ENCODE data around the gene UBE2K.
"Not testable (repeated sequence)": the region's sequence is repeated elsewhere in the genome, so short reads cannot be mapped to it uniquely, and the experiment has no call there.

The UBE2K gene, protein sequence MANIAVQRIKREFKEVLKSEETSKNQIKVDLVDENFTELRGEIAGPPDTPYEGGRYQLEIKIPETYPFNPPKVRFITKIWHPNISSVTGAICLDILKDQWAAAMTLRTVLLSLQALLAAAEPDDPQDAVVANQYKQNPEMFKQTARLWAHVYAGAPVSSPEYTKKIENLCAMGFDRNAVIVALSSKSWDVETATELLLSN

DNA sequence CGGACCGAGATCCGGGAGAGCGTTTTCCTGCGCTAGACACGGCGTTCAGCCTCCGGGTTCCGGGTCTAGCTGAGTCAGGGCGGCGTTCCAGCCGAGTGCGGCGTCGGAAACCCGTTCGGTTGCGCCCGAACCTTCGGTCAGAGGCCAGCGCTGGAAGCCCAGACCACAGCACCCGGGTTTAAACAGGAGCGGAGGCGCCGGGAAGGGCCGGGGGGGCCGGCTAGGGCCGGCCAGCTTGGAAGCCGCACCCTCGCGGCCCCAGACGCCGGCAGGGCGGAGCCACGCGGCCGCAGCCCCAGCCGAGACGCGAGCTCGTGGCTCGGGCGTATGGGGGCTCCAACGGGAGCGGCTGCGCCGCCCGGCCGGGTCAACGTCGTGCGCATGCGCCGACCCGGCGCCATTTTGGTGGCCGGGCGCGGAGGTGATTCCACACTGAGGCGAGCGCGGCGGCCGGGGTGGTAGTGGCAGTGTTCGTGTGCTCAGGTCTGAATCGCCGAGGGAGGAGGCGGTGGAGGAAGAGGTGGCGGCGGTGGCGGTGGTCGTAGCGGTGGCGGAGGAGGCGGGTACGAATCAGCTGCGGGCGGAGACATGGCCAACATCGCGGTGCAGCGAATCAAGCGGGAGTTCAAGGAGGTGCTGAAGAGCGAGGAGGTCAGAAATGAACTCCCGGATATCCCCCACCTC lies at the start of gene UBE2K:
Gene UBE2K, plus strand, starts transcription at position 397 of the 684 bp plus-strand sequence. Its CDS starts 192 bp downstream, at position 589.
- peak; percentile 98 for DNase-seq (ENCODE audit: low spot score)

DNA sequence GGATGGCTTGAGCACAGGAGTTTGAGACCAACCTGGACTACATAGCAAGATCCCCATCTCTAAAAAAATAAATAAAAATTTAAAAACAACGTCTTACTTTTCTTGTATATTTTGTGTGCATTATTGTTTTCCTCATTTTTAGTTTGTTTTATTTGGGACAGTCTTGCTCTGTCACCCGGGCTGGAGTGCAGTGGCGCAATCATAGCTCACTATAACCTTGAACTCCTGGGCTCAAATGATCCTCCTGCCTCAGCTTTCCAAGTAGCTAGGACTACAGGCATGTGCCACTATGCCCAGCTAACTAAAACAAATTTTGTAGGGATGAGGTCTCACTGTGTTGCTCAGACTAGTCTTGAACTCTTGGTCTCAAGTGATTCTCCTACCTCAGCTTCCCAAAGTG lies 49.7 kb upstream of the UBE2K start:
- DNase-seq (ENCODE audit: low spot score): no peak

DNA sequence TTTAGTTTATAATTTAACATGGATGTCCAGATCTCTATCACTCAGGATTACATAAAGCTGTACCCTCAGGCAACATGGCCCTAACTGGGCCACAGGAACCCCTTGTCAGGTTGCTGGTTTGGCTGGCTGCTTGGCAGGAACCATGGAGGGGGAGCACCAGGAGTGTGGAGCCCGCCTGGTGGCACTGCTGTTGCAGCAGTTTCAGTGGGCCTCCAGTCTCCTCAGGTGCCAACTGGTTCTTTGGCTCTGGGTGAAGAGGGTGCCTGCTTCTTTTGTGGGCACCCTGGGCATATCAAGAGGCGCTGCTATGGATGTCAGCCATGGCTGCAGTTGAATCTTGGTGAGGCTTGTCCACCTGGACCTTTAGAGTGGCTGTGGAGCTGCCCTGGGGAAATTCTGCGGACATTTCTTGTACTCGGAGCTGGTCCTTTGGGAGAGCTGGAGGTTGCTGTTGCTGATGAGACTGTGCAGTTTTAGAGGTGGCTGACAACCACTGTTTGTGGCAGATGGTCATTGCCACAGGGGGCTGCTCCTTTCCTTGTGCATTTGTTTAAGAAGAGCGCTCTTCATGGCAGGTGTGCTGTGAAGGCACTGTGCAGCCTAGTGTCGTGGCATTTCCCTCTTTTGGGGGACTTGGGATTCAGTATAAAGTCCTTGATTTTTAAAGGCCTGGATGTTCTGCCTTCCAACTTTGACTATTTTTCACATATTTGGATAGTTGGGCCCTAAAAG lies 48.9 kb upstream of the UBE2K start:
- no peak for DNase-seq (ENCODE audit: low spot score)

DNA sequence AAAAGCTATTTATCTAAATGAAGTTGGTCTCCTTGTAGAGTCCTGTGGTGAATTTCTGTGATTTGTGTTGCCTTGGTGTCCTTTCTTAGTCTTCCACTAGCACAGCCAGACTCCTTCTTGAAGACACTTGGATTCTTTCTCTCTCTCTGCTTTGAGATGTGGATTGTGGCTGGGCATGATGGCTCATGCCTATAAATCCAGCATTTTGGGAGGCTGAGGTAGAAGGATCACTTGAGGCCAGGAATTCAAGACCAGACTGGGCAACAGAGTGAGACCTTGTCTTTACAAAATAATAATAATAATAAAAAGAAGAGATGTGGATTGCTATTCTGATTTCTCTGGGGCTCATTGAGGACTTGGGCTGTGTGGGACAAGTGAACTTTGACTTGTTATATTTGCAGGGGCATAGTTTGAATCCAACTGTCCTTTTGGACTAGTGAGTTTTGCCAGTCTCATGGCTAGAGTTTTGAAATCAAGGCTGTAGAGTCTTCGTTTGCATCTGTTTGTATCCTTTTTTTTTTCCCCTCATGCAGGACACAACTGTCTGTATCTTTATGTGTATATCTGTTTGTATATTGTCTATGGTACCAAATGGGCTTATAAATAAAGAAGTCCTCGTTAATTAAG lies 48.2 kb upstream of the UBE2K start:
- DNase-seq (ENCODE audit: low spot score): no peak

GRCh38 chr4:39651586-39651985 lies 46.4 kb upstream of the UBE2K start:
- DNase-seq (ENCODE audit: low spot score): not testable (repeated sequence)

DNA sequence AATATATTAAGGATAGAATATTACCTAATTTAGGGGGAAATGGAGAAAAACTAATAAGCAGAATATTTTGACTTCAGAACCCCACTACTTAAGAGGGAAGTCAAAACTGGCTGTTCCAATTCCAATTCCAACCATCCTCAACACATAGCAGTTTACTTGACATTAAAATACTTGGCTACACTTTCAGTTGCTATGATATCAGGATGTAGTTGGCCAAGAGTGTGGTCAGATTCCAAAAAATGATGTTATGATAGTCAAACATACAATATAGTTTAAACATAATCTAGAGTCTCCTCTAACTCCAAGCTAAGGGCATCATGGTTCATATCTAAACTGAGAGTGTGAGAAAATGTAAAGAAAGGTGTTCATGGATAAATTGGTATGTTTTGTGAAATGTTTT lies 42.7 kb upstream of the UBE2K start:
- no peak for DNase-seq (ENCODE audit: low spot score)

DNA sequence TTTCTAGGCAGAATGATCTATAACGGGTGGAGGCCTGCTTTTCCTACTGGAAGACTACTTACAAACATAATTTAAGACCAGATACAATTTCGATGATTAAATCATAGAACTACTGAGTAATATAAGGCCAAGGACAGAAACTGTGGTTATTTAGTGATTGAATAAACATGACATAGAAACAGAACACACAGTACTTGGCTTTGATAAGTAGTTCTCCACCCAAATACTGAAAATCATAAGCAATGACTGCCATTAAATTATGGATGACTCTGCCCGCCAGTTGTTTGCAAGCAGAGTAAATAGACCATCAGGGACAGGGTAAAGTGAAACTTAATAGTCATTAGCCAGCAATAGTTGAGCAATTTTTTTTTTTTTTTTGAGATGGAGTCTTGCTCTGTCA lies 42.1 kb upstream of the UBE2K start:
- no peak for DNase-seq (ENCODE audit: low spot score)

DNA sequence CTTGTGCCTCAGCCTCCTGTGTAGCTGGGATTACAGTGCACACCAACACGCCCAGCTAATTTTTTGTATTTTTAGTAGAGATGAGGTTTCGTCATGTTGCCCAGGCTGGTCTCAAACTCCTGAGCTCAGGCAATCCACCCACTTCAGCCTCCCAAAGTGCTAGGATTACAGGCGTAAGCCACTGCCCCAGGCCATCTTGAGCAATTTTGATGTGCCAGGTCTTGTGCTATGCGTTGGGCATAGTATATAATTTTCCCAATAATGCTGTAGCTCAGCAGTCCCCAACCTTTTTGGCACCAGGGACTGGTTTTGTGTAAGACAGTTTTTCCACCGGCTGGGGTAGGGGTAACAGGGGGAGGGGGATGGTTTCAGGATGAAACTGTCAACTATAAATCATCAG lies 41.3 kb upstream of the UBE2K start:
- not testable (repeated sequence) for DNase-seq (ENCODE audit: low spot score)

GRCh38 chr4:39657465-39657864 lies 40.5 kb upstream of the UBE2K start:
- DNase-seq (ENCODE audit: low spot score): no peak

- DNase-seq (ENCODE audit: low spot score): no peak
Observed at GRCh38 chr4:39658756-39659155, 39.2 kb upstream of the UBE2K start.

DNA sequence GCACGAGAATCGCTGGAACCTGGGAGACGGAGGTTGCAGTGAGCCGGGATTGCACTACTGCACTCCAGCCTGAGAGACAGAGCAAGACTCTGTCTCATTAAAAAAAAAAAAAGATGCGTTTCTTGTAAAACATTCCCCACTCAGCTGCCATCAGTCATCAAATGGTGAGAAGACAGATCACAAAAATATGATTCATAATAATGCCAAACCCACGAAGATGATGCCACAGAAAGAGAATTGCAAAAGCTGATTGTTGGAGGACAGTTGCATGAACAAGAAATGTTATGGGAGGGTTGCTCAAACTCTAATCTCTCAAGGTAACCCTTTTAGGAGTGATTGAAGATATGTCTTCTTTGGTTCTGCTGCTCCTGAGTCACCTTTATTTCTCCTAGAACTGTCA lies 37.9 kb upstream of the UBE2K start:
- no peak for DNase-seq (ENCODE audit: low spot score)

DNA sequence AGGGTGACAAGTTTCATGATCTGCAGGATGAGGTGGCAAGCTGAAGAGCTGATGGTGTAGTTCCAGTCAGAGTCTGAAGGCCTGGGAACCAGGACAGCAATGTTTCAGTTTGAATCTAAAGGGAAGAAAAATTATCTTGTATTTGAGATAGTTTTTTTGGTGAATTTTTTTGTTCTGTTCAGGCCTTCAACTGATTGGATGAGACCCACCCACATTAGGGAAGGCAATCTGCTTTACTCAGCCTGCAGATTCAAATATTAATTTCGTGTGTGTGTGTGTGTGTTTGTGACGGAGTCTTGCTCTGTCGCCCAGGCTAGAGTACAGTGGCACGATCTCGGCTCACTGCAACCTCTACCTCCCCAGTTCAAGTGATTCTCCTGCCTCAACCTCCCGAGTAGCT lies 37.2 kb upstream of the UBE2K start:
- no peak for DNase-seq (ENCODE audit: low spot score)

DNA sequence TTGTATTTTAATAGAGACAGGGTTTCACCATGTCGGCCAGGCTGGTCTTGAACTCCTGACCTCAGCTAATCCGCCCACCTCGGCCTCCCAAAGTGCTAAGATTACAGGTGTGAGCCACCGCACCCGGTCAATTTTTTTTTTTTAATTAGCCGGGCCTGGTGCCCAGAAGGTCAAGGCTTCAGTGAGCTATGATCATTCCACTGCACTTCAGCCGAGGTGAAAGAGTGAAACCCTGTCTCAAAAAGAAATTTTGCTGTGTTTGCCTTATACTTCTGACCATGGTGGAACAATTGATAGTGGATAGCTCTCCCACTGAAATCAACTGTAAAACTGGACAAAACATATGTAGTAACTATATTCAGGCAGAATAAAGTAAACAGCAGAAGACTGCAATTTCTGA lies 35.3 kb upstream of the UBE2K start:
- no peak for DNase-seq (ENCODE audit: low spot score)

DNA sequence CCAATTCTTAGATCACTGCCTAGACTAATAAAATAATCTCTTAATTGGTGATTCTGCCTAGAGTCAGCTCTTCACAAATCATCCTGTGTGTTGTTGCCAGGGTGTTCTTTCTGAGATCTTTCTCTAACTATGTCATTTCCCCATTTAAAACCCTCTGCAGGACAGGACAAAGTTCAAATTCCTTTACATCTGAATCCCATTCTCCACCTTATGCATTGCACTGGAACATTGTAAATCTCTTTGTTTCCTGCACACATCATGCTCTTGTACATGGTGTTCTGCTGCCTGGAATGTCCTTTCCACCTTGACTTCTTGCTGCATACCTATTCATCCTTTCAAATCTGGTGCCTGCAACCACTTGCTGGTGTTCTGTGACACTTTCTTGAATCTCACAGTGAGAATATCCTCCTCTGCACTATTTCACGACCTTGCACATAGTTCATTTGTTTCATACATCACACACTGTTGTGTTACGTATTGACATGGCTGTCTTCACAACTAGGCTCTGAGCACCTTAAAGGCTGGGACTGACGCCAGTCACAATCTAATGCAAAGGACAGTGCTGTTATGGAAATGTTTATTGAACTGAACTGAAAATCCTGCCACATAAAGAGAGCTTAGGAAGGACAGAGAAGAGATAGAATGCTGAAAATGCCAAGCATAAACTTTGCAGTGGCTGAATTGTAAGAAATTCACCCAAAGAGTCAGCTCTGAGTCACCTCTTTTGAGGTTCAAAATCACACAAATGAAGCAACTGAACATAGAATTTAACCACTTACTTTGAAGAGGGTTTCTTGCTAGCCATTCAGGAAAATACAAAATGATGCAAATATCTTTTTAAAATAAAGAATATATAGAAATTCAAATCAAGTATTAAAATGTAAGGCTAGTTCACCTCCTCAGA lies 32.9 kb upstream of the UBE2K start:
- no peak for DNase-seq (ENCODE audit: low spot score)

DNA sequence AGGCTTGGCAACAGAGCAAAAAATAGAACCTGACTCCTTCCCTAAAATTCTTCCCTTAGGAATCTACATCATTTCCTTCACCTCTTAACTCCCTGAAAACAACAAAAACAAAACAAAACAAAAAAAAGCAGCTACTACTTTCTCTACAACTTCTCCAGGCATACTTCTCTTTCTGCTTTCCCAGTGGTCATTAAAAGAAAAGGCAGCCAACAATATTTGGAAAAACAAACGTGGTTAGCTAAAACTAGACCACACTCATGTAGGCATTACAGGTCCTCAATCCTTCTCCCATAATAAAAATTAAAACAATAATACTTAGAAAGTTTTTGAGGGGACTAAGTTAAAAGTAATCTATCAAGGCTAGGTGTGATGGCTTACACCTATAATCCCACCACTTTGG lies 30.2 kb upstream of the UBE2K start:
- no peak for DNase-seq (ENCODE audit: low spot score)

DNA sequence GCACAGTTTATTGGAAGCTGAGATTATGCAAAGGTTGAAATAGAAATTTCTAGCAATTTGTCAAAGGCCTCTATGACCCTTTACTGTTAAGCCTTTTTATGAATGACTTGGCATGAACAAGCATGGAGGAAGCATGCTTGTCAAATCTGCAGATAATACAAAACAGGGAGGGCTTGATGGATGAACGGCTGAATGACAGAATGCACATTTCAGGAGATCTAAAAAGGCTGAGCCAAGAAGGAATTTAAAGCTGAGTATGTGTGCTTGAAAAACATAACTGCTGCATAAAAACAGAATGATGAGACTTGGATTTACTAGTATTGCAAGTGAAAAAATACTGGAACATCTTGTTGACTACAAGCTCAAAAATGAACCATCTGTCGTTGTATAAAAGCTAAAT lies 29.0 kb upstream of the UBE2K start:
- DNase-seq (ENCODE audit: low spot score): no peak

DNA sequence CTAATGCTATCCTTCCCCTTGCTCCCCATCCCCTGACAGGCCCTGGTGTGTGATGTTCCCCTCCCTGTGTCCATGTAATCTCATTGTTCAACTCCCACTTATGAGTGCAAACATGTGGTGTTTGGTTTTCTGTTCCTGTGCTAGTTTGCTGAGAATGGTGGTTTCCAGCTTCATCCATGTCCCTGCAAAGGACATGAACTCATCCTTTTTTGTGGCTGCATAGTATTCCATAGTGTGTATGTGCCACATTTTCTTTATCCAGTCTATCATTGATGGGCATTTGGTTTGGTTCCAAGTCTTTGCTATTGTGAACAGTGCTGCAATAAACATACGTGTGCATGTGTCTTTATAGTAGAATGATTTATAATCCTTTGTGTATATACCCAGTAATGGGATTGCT lies 27.6 kb upstream of the UBE2K start:
- not testable (repeated sequence) for DNase-seq (ENCODE audit: low spot score)

DNA sequence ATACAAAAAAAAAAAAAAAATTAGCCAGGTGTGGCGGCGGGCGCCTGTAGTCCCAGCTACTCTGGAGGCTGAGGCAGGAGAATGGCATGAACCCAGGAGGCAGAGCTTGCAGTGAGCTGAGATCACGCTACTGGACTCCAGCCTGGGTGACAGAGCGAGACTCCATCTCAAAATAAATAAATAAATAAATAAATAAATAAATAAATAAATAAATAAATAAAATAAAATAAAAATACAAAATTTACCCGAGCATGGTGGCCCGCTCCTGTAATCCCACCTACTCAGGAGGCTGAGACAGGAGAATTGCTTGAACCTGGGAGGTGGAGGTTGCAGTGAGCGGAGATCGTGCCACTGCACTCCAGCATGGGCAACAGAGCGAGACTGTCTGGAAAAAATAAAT lies 22.3 kb upstream of the UBE2K start:
- DNase-seq (ENCODE audit: low spot score): not testable (repeated sequence)

DNA sequence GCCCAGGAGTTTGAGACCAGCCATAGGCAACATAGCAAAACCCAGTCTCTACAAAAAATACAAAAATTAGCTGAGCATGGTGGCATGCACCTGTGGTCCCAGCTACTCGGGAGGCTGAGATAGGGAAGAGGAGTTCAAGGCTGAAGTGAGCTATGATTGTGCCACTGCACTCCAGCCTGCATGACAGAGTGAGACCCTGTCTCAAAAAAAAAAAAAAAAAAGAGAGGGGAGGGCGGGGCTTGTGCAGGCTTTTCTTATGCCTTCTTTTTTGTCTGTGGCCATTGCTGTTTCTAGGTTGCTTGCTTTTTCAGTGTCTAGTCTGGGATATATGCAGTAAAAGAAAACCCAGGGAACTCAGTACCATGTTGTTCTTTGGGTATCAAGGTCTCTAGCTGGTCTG lies 16.9 kb upstream of the UBE2K start:
- DNase-seq (ENCODE audit: low spot score): not testable (repeated sequence)

DNA sequence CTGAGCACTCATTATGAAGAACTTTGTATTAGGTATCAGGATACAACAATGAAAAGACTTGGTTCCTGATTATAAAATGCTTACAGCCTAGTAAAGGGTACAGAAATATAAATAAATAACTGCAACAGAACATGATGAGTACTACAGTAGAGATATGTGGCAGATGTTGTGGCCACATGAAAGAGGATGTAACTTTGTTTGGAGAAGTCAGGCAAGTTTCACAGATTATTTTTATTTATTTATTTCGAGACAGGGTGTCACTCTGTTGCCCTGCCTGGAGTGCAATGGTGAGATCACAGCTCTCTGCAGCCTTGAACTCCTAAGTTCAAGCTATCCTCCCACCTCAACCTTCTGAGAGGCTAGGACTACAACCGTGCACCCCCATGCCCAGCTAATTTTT lies 15.8 kb upstream of the UBE2K start:
- no peak for DNase-seq (ENCODE audit: low spot score)

DNA sequence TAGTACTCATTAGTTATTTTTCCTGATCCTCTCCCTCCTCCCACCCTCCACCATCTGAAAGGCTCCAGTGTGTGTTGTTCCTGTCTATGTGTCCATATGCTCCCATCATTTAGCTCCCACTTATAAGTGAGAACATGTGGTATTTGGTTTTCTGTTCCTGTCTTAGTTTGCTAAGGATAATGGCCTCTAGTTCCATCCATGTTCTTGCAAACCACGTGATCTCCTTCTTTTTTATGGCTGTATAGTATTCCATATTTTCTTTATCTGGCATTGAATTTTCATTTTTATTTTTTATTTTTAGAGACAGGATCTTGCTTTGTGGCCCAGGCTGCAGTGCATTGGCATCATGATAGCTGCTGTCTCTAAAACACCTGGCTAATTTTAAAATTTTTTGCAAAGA lies 11.9 kb upstream of the UBE2K start:
- no peak for DNase-seq (ENCODE audit: low spot score)

GRCh38 chr4:39687014-39687413 lies 10.9 kb upstream of the UBE2K start:
- no peak for DNase-seq (ENCODE audit: low spot score)

Measured in D341Med (cell line).